ENCODE results near the gene SUN1.

DNA sequence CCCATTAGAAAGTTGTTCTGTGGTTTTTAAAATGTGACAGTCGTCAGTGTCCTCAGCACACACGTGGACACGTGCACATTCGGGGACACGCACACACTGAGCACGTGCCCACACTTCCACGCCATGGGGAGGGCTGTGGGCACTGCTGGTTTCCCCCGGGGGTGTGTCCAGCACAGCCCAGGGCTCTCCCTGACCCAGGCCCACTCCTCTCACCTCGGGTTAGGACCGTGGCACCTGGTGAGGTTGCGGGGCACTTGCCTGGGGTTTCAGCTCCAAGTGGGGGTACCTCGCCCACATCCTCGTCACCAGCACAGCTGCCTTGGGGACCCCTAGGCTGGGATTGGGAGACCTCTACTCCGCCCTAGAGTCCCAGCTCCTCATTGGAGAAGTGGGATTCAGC, 64.8 kb downstream of the SUN1 start:
- TF ChIP-seq, protein P1, sequence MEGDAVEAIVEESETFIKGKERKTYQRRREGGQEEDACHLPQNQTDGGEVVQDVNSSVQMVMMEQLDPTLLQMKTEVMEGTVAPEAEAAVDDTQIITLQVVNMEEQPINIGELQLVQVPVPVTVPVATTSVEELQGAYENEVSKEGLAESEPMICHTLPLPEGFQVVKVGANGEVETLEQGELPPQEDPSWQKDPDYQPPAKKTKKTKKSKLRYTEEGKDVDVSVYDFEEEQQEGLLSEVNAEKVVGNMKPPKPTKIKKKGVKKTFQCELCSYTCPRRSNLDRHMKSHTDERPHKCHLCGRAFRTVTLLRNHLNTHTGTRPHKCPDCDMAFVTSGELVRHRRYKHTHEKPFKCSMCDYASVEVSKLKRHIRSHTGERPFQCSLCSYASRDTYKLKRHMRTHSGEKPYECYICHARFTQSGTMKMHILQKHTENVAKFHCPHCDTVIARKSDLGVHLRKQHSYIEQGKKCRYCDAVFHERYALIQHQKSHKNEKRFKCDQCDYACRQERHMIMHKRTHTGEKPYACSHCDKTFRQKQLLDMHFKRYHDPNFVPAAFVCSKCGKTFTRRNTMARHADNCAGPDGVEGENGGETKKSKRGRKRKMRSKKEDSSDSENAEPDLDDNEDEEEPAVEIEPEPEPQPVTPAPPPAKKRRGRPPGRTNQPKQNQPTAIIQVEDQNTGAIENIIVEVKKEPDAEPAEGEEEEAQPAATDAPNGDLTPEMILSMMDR (IDR thresholded peaks at IDR 0.05 in 2 of 3, conservative IDR thresholded peaks at IDR 0.05 in 1 of 3; ENCODE audit: borderline replicate concordance in 1 of 3, insufficient read depth in 1 of 3, low read depth in 2 of 3, low read length in 2 of 3), result no peak
- TF ChIP-seq POLR2AphosphoS5 (IDR thresholded peaks at IDR 0.05; ENCODE audit: low read depth, low read length) (no peak), POLR2A (IDR thresholded peaks at IDR 0.05; ENCODE audit: borderline replicate concordance, extremely low read depth, insufficient read depth, insufficient read length) (no peak), EZH2phosphoT487 (IDR thresholded peaks at IDR 0.05; ENCODE audit: borderline replicate concordance) (no peak), TCF7L2 (IDR thresholded peaks at IDR 0.05; ENCODE audit: borderline replicate concordance, extremely low read depth, insufficient read depth, insufficient read length) (no peak), ELF1 (IDR thresholded peaks at IDR 0.05; ENCODE audit: borderline replicate concordance, low read depth) (no peak), EZH2 (IDR thresholded peaks at IDR 0.05) (no peak), FOSL1 (IDR thresholded peaks at IDR 0.05; ENCODE audit: low read depth) (no peak), SRF (IDR thresholded peaks at IDR 0.05; ENCODE audit: low read depth) (no peak)
- TF ChIP-seq, protein P2, sequence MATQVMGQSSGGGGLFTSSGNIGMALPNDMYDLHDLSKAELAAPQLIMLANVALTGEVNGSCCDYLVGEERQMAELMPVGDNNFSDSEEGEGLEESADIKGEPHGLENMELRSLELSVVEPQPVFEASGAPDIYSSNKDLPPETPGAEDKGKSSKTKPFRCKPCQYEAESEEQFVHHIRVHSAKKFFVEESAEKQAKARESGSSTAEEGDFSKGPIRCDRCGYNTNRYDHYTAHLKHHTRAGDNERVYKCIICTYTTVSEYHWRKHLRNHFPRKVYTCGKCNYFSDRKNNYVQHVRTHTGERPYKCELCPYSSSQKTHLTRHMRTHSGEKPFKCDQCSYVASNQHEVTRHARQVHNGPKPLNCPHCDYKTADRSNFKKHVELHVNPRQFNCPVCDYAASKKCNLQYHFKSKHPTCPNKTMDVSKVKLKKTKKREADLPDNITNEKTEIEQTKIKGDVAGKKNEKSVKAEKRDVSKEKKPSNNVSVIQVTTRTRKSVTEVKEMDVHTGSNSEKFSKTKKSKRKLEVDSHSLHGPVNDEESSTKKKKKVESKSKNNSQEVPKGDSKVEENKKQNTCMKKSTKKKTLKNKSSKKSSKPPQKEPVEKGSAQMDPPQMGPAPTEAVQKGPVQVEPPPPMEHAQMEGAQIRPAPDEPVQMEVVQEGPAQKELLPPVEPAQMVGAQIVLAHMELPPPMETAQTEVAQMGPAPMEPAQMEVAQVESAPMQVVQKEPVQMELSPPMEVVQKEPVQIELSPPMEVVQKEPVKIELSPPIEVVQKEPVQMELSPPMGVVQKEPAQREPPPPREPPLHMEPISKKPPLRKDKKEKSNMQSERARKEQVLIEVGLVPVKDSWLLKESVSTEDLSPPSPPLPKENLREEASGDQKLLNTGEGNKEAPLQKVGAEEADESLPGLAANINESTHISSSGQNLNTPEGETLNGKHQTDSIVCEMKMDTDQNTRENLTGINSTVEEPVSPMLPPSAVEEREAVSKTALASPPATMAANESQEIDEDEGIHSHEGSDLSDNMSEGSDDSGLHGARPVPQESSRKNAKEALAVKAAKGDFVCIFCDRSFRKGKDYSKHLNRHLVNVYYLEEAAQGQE (IDR thresholded peaks at IDR 0.05; ENCODE audit: low read depth), result no peak
- TF ChIP-seq, protein P3, sequence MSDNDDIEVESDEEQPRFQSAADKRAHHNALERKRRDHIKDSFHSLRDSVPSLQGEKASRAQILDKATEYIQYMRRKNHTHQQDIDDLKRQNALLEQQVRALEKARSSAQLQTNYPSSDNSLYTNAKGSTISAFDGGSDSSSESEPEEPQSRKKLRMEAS (IDR thresholded peaks at IDR 0.05), result no peak
